GM21526 (cell line): ENCODE data around the gene DNAJC5G.
"Not testable (repeated sequence)": the region's sequence is repeated elsewhere in the genome, so short reads cannot be mapped to it uniquely, and the experiment has no call there.

ENCODE experiments used
- ATAC-seq: cut with Tn5 transposase; IDR thresholded peaks from one replicate; pipeline ENCODE4 v1.9.1; 2021; ENCODE audit warnings: moderate library complexity; ENCODE audit not compliant: unreplicated experiment, low FRiP score

The DNAJC5G gene

GRCh38 chr2:27250652-27251379, 24.4 kb upstream of the DNAJC5G start:
- ATAC-seq, result no peak

DNA sequence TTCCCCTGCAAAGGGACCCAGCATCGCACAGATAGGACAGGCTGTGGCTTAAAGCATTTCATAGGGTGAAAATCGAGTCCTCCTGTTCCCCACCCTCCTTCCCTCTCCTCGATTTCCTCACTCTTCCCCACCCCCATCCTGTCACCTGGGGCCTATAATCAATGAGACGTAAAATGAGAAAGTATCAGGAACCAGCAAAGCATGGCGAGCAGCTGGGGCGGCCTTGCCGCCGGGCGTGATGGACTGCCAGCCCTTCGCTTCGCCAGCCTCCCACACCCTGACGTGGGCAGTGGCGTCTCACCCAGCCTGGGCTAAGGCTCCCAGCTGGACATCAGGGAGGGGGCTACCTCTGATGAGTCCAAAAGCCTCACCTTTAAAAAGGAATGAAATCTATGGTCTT, 23.5 kb upstream of the DNAJC5G start:
- no peak for ATAC-seq

DNA sequence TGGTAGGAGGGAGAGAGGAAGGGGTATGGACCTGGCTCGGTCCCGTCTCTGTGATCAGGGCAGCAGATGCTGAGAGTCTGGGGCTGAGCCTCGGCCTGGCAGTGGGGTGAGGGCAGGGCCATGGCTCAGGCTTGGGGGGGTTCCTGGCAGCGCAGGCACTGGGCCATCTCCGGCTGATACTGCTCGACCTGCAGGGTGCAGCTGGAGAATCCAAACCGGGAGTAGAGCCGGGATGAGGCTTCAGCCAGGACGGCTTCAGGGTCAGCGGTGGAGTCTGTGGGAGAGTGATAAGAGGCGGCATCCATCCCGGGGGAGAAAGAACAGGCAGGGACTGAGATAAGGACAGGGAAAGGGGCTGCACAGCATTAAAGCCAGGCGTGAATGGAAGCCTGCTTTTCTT, 20.0 kb upstream of the DNAJC5G start:
- ATAC-seq, result no peak

DNA sequence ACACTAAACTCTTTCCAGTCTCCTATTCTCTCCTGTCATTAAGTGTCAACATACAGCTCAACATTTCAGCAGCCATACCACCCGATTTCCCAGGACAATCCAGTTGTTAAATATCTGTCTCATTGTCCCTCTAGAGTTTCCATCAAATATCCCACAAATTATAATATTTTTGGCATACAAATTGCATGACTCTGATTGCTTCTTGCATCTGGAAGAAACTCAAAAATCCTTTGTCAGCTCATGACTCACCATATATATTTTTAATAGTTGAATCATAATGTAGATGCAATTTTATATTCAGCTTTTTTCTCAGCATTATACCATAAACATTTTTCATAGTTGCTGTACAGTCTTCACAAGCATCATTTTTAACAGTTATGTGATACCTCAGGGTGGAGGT, 19.6 kb upstream of the DNAJC5G start:
- no peak for ATAC-seq

- ATAC-seq, result no peak
Measured at GRCh38 chr2:27256855-27257454, 18.3 kb upstream of the DNAJC5G start.

- ATAC-seq, result no peak
Measured at GRCh38 chr2:27258051-27258450, 17.2 kb upstream of the DNAJC5G start.

GRCh38 chr2:27261241-27261925, 13.8 kb upstream of the DNAJC5G start:
- no peak for ATAC-seq

DNA sequence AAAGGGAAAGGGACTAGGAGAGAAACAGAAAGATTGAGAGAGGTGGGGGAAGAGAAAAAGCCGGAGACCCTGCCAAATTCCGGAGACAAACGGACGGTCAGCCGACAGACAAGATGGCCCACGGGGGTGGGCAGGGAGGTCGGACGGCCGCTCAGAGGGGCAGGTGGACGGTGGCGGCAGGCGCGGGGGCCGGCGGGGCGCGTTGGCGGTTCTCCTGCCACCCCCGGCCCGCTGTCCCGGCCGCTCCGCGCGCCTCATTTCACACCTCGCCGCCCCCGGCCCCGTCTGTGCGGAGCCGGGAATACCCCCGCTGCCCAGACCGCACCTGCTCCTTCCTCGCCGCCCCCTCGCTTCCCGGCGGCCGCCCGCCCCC, 13.3 kb upstream of the DNAJC5G start:
- no peak for ATAC-seq

- ATAC-seq, result no peak
Measured at GRCh38 chr2:27262379-27263286, 12.6 kb upstream of the DNAJC5G start, which contains the start of gene SLC30A3. TSS of gene SLC30A3 (minus strand) at chr2:27263047. CDS start at chr2:27262906, 141 bp downstream.

DNA sequence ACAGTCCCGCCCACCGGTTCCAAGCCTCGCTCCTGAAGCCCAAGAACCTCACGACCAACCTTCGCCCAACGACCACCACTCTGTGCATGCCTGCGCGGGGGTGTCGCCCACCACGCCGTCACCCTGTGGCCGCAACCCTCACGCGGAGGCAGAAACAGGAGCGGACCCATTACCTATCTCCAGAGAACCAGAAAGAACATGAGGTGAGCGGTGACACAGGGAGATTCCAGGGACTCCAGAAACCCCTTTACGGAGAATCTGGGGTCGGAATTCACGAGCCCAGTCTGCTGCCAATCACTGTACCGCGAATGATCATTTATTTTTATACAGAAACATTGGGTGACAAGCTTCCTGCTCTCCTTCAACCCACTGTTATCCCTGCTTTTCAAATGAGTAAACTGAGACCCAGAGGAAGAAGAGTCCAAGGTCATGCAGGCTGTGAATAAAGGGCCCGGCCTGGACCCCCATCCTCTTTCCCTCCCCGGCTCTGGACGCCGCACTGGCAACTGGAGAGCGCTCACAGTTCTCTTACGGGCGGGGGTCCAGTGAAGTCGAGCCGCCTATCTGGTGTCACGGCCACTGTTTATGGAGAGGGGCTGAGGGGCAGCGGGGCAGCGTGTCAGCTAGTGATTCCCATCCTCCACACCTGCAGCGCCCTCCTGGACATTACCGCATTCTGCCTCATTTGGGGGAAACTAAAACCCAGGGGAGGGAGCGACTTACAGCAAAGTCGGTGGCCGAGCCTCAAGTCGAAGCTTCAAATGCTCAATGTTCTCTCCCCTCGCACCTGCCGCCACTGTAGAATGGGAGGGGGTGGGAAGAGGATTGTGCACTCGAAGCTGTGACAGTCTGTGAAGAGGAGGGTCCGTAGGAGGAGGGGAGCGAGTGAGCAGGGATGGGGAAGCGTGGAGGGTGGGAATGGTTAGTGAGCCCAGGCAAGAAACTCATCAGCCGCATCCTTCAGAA, 11.7 kb upstream of the DNAJC5G start:
- no peak for ATAC-seq

DNA sequence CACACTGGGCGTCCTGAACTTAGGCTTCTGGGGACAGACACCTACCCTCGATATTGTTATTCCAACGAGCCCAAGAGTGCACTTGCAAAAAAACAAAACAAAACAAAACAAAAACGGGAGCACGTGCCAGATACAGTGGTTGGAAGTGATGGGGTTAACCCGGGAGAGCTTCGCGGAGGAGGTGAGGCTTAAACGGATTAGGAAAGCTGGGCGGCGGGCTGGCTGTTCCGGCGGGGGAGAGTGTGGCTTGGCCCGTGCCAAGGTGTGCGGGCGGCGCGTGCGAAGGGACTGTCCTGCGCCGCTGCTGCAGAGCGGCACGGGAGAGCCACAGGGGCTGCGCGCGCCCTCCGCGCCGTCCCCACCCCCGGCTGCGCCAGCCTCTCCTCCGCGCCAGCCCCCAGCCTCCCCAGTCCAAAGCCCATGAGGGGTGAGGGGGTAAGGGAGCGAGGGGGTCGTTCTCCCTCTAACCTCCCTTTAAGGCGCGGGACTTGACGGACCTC, 10.9 kb upstream of the DNAJC5G start:
- ATAC-seq, result no peak

DNA sequence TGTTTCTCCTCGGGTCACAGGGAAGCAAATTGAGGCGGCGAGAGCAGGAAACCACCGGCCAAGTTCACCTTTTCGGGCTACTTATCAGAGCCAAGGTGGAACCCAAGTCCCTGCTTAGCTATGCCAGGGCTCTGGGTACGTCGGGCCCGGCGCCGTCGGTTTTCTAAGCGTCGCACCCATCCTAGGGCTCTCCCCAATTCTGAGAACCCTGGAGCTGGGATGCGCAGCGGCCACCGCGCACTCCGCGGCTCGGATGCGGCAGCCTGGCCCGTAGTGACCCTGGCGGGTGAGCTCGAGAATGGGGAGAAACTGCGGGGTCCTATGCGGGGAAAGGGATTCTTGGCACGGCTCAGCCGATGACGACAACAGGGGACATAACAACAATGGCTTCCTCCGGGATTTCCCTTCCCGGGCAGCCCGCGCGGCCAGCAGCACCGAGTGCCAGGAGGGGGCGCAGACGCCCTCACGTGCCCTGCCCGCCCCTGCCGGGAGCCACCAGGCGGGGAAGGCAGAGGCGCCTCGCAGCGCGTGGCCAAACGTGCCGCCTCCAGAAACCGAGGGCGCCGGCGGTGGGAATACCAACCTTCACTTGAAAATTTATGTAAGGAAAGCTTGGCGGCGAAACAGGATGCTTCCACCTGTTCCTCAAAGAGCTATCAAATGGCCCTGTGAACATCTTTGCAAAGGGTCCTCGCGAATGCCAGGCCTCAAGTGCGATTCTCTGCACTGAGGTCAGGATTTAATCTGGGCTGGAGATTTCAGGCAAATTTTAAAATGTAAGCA, 10.3 kb upstream of the DNAJC5G start:
- ATAC-seq, result no peak

DNA sequence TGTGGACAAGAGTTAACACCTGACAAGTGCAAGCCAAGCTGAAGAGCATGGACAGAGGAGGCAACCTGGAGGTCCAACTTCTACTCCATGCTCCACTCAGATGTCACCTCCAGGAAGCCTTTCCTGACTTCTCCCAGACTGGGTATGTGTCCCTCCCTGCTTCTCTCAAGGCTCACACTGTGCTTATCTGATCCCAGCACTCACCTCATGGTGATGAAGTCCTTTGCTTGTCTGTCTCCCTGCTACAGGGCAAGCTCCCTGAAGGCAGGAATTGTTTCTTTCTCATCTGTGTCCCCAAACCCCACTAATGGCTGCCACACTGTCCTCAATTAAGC, 9.7 kb upstream of the DNAJC5G start:
- no peak for ATAC-seq

GRCh38 chr2:27268296-27268695, 6.9 kb upstream of the DNAJC5G start:
- not testable (repeated sequence) for ATAC-seq

GRCh38 chr2:27270131-27270530, 5.1 kb upstream of the DNAJC5G start:
- no peak for ATAC-seq

DNA sequence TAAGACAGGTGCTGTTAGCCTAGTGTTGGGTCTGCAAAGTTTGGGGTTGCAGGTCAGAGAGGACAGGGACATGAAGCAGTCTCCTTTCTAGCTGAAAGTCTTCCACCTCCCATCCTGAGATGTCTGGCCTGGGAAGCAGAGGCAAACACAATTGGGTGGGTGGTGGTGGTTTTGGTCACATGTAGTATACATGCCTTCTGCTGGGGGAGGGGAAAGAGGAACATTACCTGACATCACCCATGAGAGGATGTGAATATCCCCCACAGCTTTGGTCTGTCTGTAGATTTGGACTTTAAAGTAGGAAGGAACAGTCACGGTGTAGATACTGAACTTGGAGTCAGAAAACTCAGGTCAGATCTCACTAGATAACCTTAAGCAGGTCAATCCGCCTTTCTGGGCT, 4.6 kb upstream of the DNAJC5G start:
- ATAC-seq, result no peak

DNA sequence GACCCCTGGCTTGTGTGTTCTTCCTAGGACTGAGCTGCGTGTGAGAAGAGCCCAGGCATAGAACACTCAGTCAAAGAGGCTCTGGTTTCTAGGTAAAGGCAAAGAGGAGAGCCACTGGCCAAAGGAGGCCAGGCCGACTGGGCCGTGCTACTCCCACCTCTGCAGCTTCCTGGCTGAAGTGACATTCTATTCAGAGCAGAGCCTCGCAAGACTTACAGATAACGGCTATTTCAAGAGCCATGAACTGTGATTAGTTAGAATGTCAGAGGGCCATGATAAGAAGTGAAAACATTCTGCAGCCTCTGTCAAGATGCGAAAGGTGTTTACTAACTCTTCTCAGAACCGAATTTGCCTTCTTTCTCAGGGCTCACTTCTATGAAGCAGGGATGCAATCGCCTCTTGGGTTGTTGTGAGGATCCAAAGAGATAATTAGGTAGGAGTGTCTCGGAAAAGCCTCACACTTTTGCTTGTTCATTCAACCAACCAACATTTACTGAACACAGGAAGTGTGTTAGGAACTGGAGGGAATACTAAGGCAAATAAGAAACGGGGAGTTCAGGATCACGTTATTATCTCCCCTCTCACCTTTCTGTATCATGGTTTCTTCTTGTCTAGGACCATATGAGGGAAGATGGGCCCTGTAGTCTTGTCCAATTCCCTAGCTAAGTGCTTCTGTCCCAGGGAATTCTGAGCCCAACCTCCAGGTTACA, 3.4 kb upstream of the DNAJC5G start:
- ATAC-seq, result no peak
